GM04503 (cell line): ENCODE data around the gene DMAC2L.
"Not testable (repeated sequence)": the region's sequence is repeated elsewhere in the genome, so short reads cannot be mapped to it uniquely, and the experiment has no call there.

Experiments used
- DNase-seq: peaks from one replicate; pipeline ENCODE4 v3.0.0-alpha.2; 2012; ENCODE audit warnings: low read depth

DMAC2L gene

DNA sequence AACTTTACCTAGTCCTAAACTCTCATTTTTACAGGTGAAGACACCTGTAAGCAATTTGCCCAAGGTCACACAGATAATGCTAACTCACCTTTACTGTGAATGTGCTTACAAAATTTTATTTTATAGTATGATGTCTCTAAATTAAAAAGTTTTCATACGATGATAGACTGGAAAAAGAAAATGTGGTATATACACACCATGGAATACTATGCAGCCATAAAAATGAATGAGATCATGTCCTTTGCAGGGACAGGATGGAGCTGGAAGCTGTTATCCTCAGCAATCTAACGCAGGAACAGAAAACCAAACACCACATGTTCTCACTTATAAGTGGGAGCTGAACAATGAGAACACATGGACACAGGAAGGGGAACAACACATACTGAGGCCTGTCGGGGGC is 44.2 kb downstream of the DMAC2L start:
- not testable (repeated sequence) for DNase-seq

DNA sequence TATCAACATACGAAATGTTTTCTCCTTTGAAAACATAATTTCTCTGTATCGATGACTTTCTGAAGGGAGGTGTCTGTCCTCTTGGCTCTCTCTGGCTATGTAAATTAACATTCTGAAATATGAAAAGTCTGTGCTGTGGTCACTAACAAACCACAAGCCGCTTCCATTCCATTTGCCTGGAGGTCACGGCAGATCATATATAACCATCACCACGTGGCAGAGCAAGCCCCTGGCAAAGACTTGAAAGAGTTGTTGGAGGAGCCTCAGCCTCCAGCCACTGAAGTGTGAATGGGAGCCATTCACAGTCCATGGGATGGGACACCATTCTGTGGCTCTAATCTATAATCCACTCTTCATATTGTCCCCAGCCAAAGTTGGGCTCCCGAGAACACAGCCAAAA is 45.0 kb downstream of the DMAC2L start:
- DNase-seq, result no peak

DNA sequence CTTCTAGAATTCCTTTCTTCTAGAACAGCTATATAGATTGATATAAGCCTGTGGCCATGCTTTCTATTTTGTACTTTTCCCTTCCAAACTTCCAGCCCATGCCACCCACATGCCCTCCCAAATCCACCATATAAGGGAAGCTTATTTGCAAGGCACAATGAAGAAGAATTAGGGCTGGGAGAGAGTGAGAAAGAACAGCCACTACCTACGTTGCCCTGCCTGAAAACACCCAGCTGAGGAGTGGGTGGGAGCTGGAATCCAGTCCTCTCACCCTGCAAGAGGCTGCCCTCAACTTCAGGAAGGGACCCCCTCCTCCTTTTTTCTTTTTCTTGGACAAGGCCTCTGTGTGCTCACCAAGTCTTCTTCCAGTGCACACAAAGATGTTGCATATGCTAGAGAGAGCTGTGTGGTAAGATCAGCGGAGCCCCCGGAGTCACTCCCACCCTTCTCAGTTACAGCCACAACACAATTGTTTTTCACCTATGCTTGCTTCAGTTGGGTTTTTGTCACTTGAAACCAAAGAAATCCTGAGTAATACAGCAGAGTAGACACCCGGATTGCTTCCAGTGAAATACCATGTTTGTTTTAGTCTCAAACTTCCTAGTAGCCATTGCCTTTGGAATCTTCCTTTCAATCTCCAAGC is 45.8 kb downstream of the DMAC2L start:
- DNase-seq, result no peak

DNA sequence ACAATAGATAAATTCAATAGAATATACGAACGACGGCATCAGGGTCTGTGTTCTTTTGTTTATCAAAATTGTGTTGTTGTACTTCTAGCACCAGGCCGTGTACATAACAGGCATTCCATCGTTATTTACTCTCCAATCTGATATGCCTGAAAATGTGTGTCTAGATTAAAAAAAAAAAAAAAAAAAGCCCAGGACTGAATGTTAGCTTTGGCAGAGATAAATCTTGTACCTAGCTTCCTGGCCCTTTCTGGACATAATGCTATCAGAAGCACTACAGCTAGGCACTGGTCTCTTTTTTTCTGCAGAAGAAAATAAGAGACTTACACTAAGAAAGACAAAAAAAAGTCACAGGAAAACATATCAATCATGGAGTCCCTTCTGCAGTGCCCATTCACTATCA is 47.5 kb downstream of the DMAC2L start:
- DNase-seq, result no peak

DNA sequence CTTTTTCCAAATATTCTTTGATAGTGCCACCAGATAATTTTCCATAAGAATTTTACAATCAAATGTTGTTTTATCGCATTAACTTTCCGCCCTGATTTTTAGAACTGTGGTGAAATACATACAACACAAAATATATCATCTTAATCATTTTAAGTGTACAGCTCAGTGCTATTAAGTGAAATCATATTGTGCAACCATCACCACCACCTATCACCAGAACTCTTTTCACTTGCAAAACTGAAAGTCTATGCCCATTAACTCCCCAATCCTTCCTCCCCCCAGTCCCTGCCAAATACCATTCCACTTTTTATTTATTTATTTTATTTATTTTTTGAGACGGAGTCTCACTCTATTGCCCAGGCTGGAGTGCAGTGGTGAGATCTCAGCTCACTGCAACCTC is 48.0 kb downstream of the DMAC2L start:
- no peak for DNase-seq

DNA sequence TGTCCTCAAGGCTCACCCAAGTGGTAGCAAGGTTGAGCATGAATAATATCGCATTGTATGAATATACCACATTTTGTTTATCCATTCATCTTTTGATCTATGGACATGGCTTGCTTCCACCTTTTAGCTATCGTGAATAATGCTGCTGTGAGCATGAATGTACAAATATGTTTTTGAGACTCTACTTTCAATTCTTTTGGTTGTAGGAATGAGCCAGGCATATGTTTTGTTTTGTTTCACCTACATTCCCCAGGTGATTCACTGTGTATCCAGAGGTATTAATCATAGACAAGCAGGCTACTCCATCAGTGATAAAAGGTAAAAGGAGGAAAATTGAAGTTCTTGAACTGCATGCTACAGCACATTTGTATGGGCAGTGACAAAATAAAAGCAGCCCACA is 48.7 kb downstream of the DMAC2L start:
- no peak for DNase-seq

DNA sequence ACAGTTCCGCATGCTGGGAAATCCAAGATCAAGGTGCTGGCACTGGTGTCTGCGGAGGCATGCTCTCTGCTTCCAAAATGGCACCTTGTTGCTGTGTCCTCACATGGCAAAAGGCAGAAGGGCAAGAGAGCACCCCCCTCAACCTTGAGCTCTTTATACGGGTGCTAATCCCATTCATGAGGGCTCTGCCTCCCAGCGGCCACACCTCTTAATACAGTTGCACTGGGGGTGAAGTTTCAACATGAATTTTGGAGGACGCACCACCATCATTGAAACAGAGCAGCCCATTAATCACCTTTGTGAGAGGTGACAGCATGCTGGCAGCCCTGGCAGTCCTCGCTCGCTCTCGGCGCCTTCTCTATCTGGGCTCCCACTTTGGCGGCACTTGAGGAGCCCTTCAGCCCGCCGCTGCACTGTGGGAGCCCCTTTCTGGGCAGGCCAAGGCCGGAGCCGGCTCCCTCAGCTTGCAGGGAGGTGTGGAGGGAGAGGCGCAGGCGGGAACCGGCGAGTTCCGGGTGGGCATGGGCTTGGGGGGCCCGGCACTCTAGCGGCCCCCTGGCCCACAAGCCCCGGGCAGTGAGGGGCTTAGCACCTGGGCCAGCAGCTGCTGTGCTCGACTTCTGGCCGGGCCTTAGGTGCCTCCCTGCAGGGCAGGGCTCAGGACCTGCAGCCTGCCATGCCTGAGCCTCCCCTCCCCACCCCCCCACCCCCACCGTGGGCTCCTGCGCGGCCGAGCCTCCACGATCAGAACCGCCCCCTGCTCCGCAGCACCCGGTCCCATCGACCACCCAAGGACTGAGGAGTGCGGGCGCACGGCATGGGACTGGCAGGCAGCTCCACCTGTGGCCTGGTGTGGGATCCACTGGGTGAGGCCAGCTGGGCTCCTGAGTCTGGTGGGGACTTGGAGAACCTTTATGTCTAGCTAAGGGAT is 49.6 kb downstream of the DMAC2L start:
- DNase-seq, result not testable (repeated sequence)

DNA sequence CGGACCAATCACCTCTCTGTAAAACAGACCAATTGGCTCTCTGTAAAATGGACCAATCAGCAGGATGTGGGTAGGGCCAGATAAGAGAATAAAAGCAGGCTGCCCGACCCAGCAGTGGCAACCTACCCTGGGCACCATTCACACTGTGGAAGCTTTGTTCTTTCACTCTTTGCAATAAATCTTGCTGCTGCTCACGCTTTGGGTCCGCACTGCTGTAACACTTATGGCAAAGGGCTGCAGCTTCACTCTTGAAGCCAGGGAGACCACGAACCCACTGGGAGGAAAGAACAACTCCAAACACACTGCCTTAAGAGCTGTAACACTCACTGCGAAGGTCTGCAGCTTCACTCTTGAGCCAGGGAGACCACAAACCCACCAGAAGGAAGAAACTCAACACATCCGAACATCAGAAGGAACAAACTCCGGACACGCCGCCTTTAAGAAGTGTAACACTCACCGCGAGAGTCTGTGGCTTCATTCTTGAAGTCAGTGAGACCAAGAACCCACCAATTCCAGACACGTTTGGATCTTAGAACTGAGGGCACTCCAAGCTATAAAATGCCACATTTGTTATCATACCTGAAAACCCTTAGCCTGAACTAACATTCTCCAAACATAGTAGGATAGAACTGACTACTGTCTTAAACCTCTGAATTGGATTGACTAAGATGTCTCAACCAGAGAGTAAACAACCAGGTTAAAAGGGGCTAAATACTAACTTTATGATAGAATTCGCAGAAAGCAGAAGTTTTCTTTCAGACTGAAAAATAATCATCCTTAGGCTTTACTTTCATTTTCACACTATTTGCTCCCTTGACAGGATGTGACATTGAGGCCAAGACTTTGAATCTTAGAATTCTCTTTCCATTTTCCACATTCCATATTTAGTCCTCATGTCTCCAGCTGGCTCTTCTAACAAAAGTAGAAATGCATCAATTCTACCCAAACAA is 50.9 kb downstream of the DMAC2L start:
- DNase-seq, result no peak

DNA sequence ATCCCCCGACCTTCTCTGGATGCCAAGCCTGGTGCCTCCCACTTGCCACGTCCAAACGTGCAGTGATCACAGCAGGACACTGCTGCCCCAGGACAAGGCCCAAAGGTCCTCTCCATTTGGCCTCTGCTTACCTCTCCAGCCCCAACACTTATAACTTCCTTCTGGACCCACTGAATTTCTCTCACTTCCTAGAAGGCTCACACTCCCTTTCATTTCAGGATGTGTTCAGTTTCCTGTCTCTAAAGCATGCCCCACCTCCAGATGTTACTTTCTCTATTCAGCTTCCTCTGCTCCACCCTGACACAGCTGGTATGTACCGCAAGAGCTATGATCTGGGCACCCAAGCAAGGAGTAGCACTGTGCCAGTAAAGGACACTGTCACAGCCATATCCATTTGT is 51.6 kb downstream of the DMAC2L start:
- DNase-seq, result no peak

DNA sequence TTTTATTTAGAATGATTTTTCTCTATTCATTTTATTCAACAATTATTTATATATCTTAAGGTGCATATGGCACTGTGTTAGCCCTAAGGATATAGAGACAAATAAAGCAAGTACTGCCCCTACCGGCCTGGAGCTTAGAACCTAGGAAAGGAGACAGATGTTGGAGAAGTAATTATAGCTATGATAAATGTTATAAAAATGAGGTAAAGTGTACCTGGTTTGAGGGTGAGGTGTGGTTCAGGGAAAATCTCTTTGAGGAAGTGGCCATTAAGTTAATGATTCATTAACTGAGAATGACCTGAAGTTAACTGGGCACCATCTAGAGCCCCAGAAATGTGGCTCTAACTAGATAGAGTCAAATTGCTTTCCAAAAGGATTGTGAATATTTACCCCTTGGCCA is 52.7 kb downstream of the DMAC2L start:
- no peak for DNase-seq

DNA sequence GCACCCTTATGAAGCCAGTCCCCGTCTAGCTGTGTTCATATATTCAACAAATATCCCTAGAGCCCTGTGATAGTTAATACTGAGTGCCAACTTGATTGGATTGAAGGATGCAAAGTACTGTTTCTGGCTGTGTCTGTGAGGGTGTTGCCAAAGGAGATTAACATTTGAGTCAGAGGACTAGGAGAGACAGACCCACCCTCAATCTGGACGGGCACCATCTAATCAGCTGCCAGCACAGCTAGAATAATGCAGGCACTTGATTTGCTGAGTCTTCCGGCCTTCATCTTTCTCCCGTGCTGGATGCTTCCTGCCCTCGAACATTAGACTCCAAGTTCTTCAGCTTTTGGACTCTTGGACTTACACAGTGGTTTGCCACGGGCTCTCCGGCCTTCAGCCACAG is 53.4 kb downstream of the DMAC2L start:
- not testable (repeated sequence) for DNase-seq

DNA sequence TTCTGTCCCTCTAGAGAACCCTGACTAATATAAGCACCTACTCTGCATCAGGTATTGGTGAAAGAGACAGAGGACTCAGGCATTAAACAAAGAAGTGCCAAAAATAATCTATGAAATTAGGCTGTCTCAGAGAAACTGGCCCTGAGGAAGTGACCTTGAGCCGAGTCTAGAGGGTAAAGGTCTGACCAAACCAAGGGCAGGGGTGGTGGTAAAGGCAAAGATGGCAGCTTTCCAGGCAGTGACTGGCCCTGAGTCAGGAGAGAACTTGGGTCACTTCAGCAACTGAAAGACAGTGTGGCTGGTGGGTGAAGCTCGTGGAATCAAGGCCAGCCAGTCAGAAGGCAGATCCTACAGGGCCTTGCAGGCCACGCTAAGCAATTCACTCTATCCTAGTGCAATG is 54.0 kb downstream of the DMAC2L start:
- no peak for DNase-seq

DNA sequence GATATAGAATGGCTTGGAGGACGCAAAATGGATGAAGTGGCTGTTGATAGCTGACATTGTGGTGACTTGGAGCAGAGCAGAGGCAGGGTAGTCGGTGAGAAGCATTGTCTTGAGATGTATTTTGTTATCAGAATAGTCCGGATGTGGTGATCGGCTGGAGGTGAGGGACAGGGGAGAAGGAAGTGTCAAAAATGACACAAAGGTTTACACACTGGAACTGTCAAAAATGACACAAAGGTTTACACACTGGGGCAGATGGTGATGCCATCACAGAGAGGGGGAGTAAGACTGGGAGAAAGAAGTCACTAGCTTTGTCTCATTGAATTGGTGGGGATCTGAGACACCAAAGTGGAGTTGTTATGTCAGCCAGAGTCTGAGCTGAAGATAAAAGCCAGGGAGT is 54.5 kb downstream of the DMAC2L start:
- DNase-seq, result no peak

DNA sequence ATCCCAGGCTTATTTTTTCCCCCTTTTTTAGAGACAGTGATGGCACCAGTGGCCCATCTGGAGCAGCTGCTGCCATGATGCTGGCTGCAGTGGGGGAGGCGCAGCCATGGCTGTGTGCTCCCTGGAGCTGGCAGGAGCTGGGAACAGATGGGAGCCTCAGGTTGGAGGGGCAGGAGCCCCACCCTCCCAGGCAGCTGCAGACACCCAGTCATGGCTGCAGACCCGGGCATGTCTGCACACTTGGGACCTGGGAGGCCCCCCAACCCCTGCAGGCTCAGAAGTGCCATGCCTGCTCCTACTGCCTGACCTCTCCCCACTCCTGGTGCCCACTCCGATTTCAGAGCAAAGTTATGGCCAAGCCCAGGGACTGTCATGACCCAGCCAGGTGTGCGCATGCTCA is 59.4 kb downstream of the DMAC2L start:
- DNase-seq, result no peak

DNA sequence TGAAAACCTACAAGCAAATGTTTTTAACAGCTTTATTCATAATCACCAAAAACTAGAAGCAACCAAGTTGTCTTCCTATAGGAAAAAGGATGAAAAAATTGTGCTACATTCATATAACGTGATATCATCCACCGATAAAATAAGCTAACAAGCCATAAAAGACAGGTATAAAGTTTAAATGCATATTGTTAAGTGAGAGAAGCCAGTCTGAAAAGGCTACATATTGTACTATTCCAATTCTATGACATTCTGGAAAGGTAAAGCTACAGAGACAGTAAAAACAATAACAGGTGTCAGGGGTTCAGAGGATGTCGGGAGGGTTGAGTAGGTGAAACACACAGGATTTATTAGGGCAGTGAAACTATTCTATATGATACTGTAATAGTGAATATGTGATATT is 61.8 kb downstream of the DMAC2L start:
- no peak for DNase-seq

DNA sequence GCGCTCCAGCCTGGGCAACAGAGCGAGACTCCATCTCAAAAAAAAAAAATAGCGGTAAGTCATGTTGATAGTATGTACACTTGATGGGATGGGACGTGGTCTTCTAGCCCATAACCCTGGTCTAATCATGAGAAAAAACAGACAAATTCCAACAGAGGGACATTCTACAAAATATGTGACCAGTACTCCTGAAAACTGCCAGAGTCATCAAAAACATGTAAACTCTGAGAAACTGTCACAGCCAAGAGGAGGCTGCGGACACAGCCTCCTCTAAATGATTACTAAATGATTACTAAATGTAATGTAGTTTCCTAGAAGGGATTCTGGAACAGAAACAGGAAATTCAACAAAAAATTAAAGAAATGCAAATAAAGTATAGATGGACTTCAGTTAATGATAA is 63.6 kb downstream of the DMAC2L start:
- DNase-seq, result no peak
